Testis (tissue), 2 donors: ENCODE results near the gene ELOVL3.

ENCODE experiments used
- POLR2A ChIP-seq: fragments of 450-650 bp; IDR thresholded peaks from one replicate; pipeline ENCODE4 v1.6.1; 2017; ENCODE audit warnings: antibody characterized with exemption, mild to moderate bottlenecking, moderate library complexity
- TF ChIP-seq, protein P1 (sequence below), 3 experiments: fragments of 450-650 bp in 2 of 3; fragments of 200-600 bp in 1 of 3; sonication (generic) in 1 of 3; IDR thresholded peaks; one replicate each; pipeline ENCODE4 v1.5.1; 2016 to 2019; ENCODE audit warnings: antibody characterized with exemption in 3 of 3, mild to moderate bottlenecking in 2 of 3, moderate library complexity in 1 of 3

DNA sequence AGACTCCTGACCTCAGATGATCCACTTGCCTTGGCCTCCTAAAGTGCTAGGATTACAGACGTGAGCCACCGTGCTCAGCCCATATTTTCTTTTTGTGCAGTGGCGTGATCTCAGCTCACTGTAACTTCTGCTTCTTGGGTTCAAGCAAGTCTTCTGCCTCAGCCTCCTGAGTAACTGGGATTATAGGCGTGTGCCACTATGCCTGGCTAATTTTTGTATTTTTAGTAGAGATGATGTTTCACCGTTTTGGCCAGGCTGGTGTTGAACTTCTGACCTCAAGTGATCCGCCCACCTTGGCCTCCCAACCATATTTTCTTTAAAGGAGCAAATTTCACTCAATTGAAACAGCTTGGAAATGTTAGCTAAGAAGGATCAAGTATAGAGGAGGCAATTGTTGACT lies 35.7 kb downstream of the ELOVL3 start:
- TF ChIP-seq, protein P1, sequence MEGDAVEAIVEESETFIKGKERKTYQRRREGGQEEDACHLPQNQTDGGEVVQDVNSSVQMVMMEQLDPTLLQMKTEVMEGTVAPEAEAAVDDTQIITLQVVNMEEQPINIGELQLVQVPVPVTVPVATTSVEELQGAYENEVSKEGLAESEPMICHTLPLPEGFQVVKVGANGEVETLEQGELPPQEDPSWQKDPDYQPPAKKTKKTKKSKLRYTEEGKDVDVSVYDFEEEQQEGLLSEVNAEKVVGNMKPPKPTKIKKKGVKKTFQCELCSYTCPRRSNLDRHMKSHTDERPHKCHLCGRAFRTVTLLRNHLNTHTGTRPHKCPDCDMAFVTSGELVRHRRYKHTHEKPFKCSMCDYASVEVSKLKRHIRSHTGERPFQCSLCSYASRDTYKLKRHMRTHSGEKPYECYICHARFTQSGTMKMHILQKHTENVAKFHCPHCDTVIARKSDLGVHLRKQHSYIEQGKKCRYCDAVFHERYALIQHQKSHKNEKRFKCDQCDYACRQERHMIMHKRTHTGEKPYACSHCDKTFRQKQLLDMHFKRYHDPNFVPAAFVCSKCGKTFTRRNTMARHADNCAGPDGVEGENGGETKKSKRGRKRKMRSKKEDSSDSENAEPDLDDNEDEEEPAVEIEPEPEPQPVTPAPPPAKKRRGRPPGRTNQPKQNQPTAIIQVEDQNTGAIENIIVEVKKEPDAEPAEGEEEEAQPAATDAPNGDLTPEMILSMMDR (IDR thresholded peaks at IDR 0.05) = no peak
- TF ChIP-seq POLR2A = no peak
